ENCODE measurements around the gene HCN4.

The HCN4 gene

GRCh38 chr15:73375012-73375411, 6.3 kb upstream of the HCN4 start:
- Histone ChIP-seq H3K9me3 (ENCODE audit: severe bottlenecking) (no peaks in the 10 kb centered on the region), H3K4me3 (ENCODE audit: severe bottlenecking) (no peak overlapping the region), H3K27me3 (ENCODE audit: insufficient read depth, poor library complexity, severe bottlenecking) (peaks cover 36% of the 10 kb centered on the region), H3K27ac (ENCODE audit: poor library complexity, severe bottlenecking) (no peak overlapping the region), H3K4me1 (ENCODE audit: insufficient read depth, poor library complexity, severe bottlenecking) (no peaks in the 10 kb centered on the region), H3K36me3 (ENCODE audit: low read depth) (no peaks in the 10 kb centered on the region)
- TF ChIP-seq CTCF (IDR thresholded peaks at IDR 0.05; ENCODE audit: poor library complexity, severe bottlenecking) = no peak
- DNase-seq (ENCODE audit: low spot score) = no peak
- no peak for ATAC-seq (ENCODE audit: low read depth)

- Histone ChIP-seq H3K4me3 (ENCODE audit: severe bottlenecking) (no peak overlapping the region), H3K9me3 (ENCODE audit: severe bottlenecking) (no peaks in the 10 kb centered on the region), H3K4me1 (ENCODE audit: insufficient read depth, poor library complexity, severe bottlenecking) (no peaks in the 10 kb centered on the region), H3K36me3 (ENCODE audit: low read depth) (no peaks in the 10 kb centered on the region), H3K27me3 (ENCODE audit: insufficient read depth, poor library complexity, severe bottlenecking) (peaks cover 40% of the 10 kb centered on the region), H3K27ac (ENCODE audit: poor library complexity, severe bottlenecking) (no peak overlapping the region)
- no peak for DNase-seq (ENCODE audit: low spot score)
- no peak for TF ChIP-seq CTCF (IDR thresholded peaks at IDR 0.05; ENCODE audit: poor library complexity, severe bottlenecking)
- ATAC-seq (ENCODE audit: low read depth) = no peak
Measured at GRCh38 chr15:73374604-73375003, 5.8 kb upstream of the HCN4 start.

- Histone ChIP-seq H3K4me3 (ENCODE audit: severe bottlenecking) (no peak overlapping the region), H3K27me3 (ENCODE audit: insufficient read depth, poor library complexity, severe bottlenecking) (peaks cover 54% of the 10 kb centered on the region), H3K27ac (ENCODE audit: poor library complexity, severe bottlenecking) (no peak overlapping the region), H3K9me3 (ENCODE audit: severe bottlenecking) (no peaks in the 10 kb centered on the region), H3K4me1 (ENCODE audit: insufficient read depth, poor library complexity, severe bottlenecking) (no peaks in the 10 kb centered on the region), H3K36me3 (ENCODE audit: low read depth) (no peaks in the 10 kb centered on the region)
- DNase-seq (ENCODE audit: low spot score) (no peak), ATAC-seq (ENCODE audit: low read depth) (no peak)
- no peak for TF ChIP-seq CTCF (IDR thresholded peaks at IDR 0.05; ENCODE audit: poor library complexity, severe bottlenecking)
Measured at GRCh38 chr15:73373221-73373620, 4.5 kb upstream of the HCN4 start.

- no peak for ATAC-seq (ENCODE audit: low read depth)
- H3K4me1 ChIP-seq (ENCODE audit: insufficient read depth, poor library complexity, severe bottlenecking) = no peaks in the 10 kb centered on the region
- no peak for DNase-seq (ENCODE audit: low spot score)
- no peak overlapping the region for H3K4me3 ChIP-seq (ENCODE audit: severe bottlenecking)
- no peaks in the 10 kb centered on the region for H3K9me3 ChIP-seq (ENCODE audit: severe bottlenecking)
- H3K36me3 ChIP-seq (ENCODE audit: low read depth) = no peaks in the 10 kb centered on the region
- no peak overlapping the region for H3K27ac ChIP-seq (ENCODE audit: poor library complexity, severe bottlenecking)
- H3K27me3 ChIP-seq (ENCODE audit: insufficient read depth, poor library complexity, severe bottlenecking) = peaks cover 65% of the 10 kb centered on the region
- no peak for TF ChIP-seq CTCF (IDR thresholded peaks at IDR 0.05; ENCODE audit: poor library complexity, severe bottlenecking)
Measured at GRCh38 chr15:73371812-73372211, 3.1 kb upstream of the HCN4 start.

- no peaks in the 10 kb centered on the region for H3K9me3 ChIP-seq (ENCODE audit: severe bottlenecking)
- H3K36me3 ChIP-seq (ENCODE audit: low read depth) = no peaks in the 10 kb centered on the region
- TF ChIP-seq CTCF (IDR thresholded peaks at IDR 0.05; ENCODE audit: poor library complexity, severe bottlenecking) = no peak
- DNase-seq (ENCODE audit: low spot score) = no peak
- no peak for ATAC-seq (ENCODE audit: low read depth)
- no peaks in the 10 kb centered on the region for H3K4me1 ChIP-seq (ENCODE audit: insufficient read depth, poor library complexity, severe bottlenecking)
- H3K27me3 ChIP-seq (ENCODE audit: insufficient read depth, poor library complexity, severe bottlenecking) = peaks cover 78% of the 10 kb centered on the region
- H3K27ac ChIP-seq (ENCODE audit: poor library complexity, severe bottlenecking) = no peak overlapping the region
- H3K4me3 ChIP-seq (ENCODE audit: severe bottlenecking) = no peak overlapping the region
Measured at GRCh38 chr15:73370151-73370550, 1.4 kb upstream of the HCN4 start.
